Esophagus squamous epithelium (tissue), 5 donors: ENCODE data around the gene BICDL2. TPM values are rescaled to one million over a fixed set of nuclear protein-coding genes. Genes with fewer than 3 reads are reported as not detected.

ENCODE experiments used
- DNase-seq: peaks from one replicate; lab custom pipeline; 2025; lab: John Stamatoyannopoulos, UW
- H3K27ac ChIP-seq, 4 donors: fragments of 200-600 bp; sonication (generic); one replicate each; pipeline ENCODE4 v1.5.1; 2016 to 2019; ENCODE audit warnings: mild to moderate bottlenecking in 1 of 4
- H3K27me3 ChIP-seq, 4 donors: fragments of 200-600 bp; sonication (generic); 1 replicate in 3 of 4; 2 replicates in 1 of 4; pipeline versions ENCODE4 v1.5.1 to v1.6.0; 2017 to 2021; ENCODE audit warnings: antibody characterized with exemption in 1 of 4
- H3K36me3 ChIP-seq, 3 donors: fragments of 200-600 bp; sonication (generic); one replicate each; pipeline ENCODE4 v1.5.1; 2016 to 2019
- H3K4me1 ChIP-seq, 3 donors: fragments of 200-600 bp; sonication (generic); one replicate each; pipeline ENCODE4 v1.5.1; 2017 to 2019
- H3K4me3 ChIP-seq, 4 donors: fragments of 200-600 bp; sonication (generic); 1 replicate in 3 of 4; 2 replicates in 1 of 4; pipeline ENCODE4 v1.5.1; 2016 to 2019; ENCODE audit warnings: mild to moderate bottlenecking in 2 of 4, moderate library complexity in 1 of 4
- H3K9me3 ChIP-seq, 3 donors: fragments of 200-600 bp; sonication (generic); one replicate each; pipeline ENCODE4 v1.5.1; 2016 to 2019
- CTCF ChIP-seq, 6 experiments: fragments of 450-650 bp in 4 of 6; fragments of 200-600 bp in 2 of 6; sonication (generic) in 2 of 6; IDR thresholded peaks; one replicate each; pipeline ENCODE4 v1.5.1; 2016 to 2019; ENCODE audit warnings: antibody characterized with exemption in 6 of 6, mild to moderate bottlenecking in 4 of 6, moderate library complexity in 4 of 6
- POLR2A ChIP-seq, 4 donors: fragments of 450-650 bp; IDR thresholded peaks; one replicate each; pipeline ENCODE4 v1.6.1; 2017; ENCODE audit warnings: antibody characterized with exemption in 4 of 4, mild to moderate bottlenecking in 4 of 4, moderate library complexity in 3 of 4
- WGBS, 2 donors: methylation state at CpG; one replicate each; pipeline ENCODE4 v1.1.5; 2018; 5-methylcytosine and 5-hydroxymethylcytosine counted together
- intact Hi-C: fragments of 100-400 bp; cut with DNase I; formaldehyde crosslinking; loops from one replicate; pipeline ENCODE4 v1.15.0; 2022
- total RNA-seq, 4 donors: library from RNA; depleted of rRNA; stranded (reverse); fragments of >200 nt; gene quantifications; one replicate each; pipeline ENCODE4 v1.1.0, GENCODE V29; 2016
- donor health status: DM: yes; HTN: yes; CAD: no.

Gene BICDL2
- total RNA-seq, 4 donors from 2014 or later = 54.9 to 204 (median 96.4) TPM

GRCh38 chr16:3049921-3050481 is 13.3 kb upstream of the BICDL2 start:
- DNase-seq = no peak
- H3K4me3 ChIP-seq = no peak overlapping the region
- H3K27ac ChIP-seq = no peak overlapping the region
- intact Hi-C loops = no loop called here
- 67 to 89% methylated on average over 7 to 19 of the region's 26 CpGs for WGBS, 2 donors
- TF ChIP-seq CTCF (IDR thresholded peaks at IDR 0.05) (no peak), POLR2A (IDR thresholded peaks at IDR 0.05) (no peak)
- H3K27me3 ChIP-seq = peaks cover 8 to 73% (median 14%) of the 10 kb centered on the region in 4 donors
- H3K36me3 ChIP-seq = no peaks in the 10 kb centered on the region
- H3K9me3 ChIP-seq = no peaks in the 10 kb centered on the region
- peaks cover 17 to 30% (median 21%) of the 10 kb centered on the region in 3 donors for H3K4me1 ChIP-seq

GRCh38 chr16:3047387-3047720 is 10.6 kb upstream of the BICDL2 start:
- Histone ChIP-seq H3K4me3 (no peak overlapping the region), H3K36me3 (no peaks in the 10 kb centered on the region), H3K9me3 (no peaks in the 10 kb centered on the region), H3K27ac (no peak overlapping the region), H3K27me3 (peaks cover 8 to 99% (median 19%) of the 10 kb centered on the region in 4 donors), H3K4me1 (peaks cover 17 to 30% (median 21%) of the 10 kb centered on the region in 3 donors)
- TF ChIP-seq CTCF (IDR thresholded peaks at IDR 0.05) = no peak
- no peak for TF ChIP-seq POLR2A (IDR thresholded peaks at IDR 0.05)
- DNase-seq = no peak
- intact Hi-C loops = no loop called here
- 19 to 60% methylated on average over 1 to 9 of the region's 13 CpGs for WGBS, 2 donors

- peaks cover 17 to 25% (median 21%) of the 10 kb centered on the region in 3 donors for H3K4me1 ChIP-seq
- no peak for DNase-seq
- no peaks in the 10 kb centered on the region for H3K36me3 ChIP-seq
- H3K27me3 ChIP-seq = peaks cover 8 to 100% (median 19%) of the 10 kb centered on the region in 4 donors
- peak overlapping the region; percentile 20 to 60 (median 46) for H3K4me3 ChIP-seq
- no peak overlapping the region for H3K27ac ChIP-seq
- TF ChIP-seq POLR2A (IDR thresholded peaks at IDR 0.05) (no peak), CTCF (IDR thresholded peaks at IDR 0.05) (no peak)
- 3% methylated on average over 5 of the region's 54 CpGs; no CpG with 5 or more reads in 1 of the 2 donors for WGBS, 2 donors
- intact Hi-C loops = no loop called here
- no peaks in the 10 kb centered on the region for H3K9me3 ChIP-seq
These were observed 10.1 kb upstream of the BICDL2 start for GRCh38 chr16:3046641-3047386.

- Histone ChIP-seq H3K27ac (peak within 1 kb of the TSS in 1 of 4 donors; percentile 23), H3K36me3 (no peaks in the 10 kb centered on the region), H3K4me3 (peak within 1 kb of the TSS; percentile 20 to 60 (median 46)), H3K9me3 (no peaks in the 10 kb centered on the region), H3K4me1 (peaks cover 17 to 25% (median 21%) of the 10 kb centered on the region in 3 donors), H3K27me3 (peaks cover 8 to 100% (median 19%) of the 10 kb centered on the region in 4 donors)
- WGBS, 2 donors = 0% methylated on average over 1 to 6 of the region's 86 CpGs
- TF ChIP-seq CTCF (IDR thresholded peaks at IDR 0.05) = no peak
- no peak for TF ChIP-seq POLR2A (IDR thresholded peaks at IDR 0.05)
- no peak for DNase-seq
- intact Hi-C loops = no loop called here
These were observed 9.3 kb upstream of the BICDL2 start, which contains the start of gene MMP25 for GRCh38 chr16:3045758-3046640. MMP25 (plus strand) TSS chr16:3046561; CDS start chr16:3046918, 357 bp downstream.
